HG03039 (cell line): ENCODE results near the gene TUBA4A.
"Not testable (repeated sequence)": the region's sequence is repeated elsewhere in the genome, so short reads cannot be mapped to it uniquely, and the experiment has no call there.

Experiments used
- ATAC-seq: cut with Tn5 transposase; IDR thresholded peaks from one replicate; pipeline ENCODE4 v1.9.1; 2021; ENCODE audit warnings: mild to moderate bottlenecking, moderate library complexity; ENCODE audit not compliant: unreplicated experiment

The TUBA4A gene

GRCh38 chr2:219287116-219287440, 33.4 kb upstream of the TUBA4A start:
- not testable (repeated sequence) for ATAC-seq

DNA sequence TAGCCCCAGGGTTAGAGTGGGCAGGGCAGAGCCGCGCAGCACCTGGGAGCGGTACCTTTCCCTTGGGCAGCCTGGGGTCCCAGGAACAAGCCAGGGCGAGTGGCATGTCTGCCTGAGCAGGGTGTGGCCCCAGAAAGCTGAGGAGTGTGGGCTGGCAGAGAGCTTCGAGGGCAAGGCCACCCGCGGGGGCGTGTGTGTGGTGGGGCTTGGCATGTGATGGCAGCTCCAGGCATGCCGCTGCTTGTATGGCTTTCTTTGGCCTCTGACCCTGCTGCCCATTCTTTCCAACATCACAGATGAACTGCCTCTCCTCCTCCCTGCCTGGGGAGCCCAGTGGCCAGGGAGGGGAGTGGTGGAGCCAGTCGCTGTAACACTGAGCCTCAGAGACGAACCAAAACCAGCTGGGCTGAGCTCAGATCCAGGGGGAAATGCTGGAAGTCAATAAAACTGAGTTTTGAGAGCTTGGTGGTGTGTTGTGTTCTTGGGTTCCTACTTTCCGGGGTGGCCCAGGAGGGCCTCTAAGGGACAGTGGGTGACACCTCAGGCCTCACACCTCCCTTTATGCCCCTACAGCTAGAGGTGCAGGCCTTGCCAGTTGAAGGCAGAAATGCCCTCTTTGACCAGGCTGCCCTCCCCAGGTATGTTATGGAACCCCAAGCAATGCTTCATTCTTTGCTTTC, 32.9 kb upstream of the TUBA4A start:
- no peak for ATAC-seq

- ATAC-seq: no peak
These were observed 32.2 kb upstream of the TUBA4A start for GRCh38 chr2:219285894-219286425.

- no peak for ATAC-seq
These were observed 31.6 kb upstream of the TUBA4A start for GRCh38 chr2:219285373-219285735.

- no peak for ATAC-seq
These were observed 31.0 kb upstream of the TUBA4A start for GRCh38 chr2:219284501-219285372.

GRCh38 chr2:219282943-219283581, 29.3 kb upstream of the TUBA4A start:
- no peak for ATAC-seq

GRCh38 chr2:219282375-219282774, 28.7 kb upstream of the TUBA4A start:
- ATAC-seq: no peak

DNA sequence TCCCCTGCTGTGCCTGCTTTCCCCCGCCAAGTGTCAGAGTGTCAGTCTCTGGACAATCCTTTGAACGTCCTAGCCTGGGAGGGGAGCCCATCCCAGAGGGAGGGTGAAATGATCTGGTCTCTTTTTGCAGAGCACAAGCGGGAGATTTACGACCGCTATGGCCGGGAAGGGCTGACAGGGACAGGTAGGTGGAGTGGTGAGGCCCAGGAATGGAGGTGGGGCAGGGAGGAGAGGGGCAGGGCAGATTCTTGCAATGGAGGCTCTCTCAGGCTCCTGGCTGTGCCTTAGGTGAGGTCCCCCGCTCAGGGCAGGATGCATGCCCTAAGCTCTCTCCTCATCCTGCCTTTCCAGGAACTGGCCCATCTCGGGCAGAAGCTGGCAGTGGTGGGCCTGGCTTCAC, 27.9 kb upstream of the TUBA4A start:
- ATAC-seq: no peak

- ATAC-seq: no peak
These were observed 26.9 kb upstream of the TUBA4A start for GRCh38 chr2:219280651-219281050.

DNA sequence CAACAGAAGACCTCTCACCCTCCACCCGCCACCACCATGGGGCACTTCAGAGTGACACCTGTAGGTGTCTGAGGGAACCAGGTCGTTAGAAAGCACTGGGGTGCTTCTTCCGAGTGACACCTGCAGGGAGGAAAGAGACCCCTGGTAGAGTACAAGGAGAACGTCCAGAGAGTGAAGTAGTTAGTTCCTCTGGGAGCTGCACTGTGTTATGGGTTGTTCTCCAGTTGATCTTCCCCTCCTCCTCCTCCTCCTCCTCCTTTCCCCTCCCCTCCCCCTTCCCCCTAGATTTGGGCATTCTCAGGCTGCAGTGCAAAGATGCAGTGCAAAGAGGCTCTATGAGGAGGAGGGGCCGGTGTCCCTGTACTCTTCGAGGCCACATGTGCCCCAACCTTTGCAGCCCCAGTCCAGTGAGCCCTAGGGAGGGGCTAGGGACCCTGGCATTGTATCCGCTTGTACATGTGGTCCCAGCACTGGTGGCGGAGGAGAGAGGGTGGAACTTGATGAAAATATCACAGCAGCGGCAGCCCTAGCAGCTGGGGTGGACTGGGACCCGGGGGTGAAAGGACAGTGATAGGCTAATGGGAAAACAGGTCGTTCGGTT, 26.3 kb upstream of the TUBA4A start:
- ATAC-seq: no peak

- peak; percentile 88 for ATAC-seq
These were observed 25.6 kb upstream of the TUBA4A start, which contains the start of gene DNAJB2 for GRCh38 chr2:219279151-219279915. DNAJB2 (plus strand) TSS chr2:219279366; CDS start chr2:219279834, 468 bp downstream.

- no peak for ATAC-seq
These were observed 25.0 kb upstream of the TUBA4A start for GRCh38 chr2:219278655-219279150.

DNA sequence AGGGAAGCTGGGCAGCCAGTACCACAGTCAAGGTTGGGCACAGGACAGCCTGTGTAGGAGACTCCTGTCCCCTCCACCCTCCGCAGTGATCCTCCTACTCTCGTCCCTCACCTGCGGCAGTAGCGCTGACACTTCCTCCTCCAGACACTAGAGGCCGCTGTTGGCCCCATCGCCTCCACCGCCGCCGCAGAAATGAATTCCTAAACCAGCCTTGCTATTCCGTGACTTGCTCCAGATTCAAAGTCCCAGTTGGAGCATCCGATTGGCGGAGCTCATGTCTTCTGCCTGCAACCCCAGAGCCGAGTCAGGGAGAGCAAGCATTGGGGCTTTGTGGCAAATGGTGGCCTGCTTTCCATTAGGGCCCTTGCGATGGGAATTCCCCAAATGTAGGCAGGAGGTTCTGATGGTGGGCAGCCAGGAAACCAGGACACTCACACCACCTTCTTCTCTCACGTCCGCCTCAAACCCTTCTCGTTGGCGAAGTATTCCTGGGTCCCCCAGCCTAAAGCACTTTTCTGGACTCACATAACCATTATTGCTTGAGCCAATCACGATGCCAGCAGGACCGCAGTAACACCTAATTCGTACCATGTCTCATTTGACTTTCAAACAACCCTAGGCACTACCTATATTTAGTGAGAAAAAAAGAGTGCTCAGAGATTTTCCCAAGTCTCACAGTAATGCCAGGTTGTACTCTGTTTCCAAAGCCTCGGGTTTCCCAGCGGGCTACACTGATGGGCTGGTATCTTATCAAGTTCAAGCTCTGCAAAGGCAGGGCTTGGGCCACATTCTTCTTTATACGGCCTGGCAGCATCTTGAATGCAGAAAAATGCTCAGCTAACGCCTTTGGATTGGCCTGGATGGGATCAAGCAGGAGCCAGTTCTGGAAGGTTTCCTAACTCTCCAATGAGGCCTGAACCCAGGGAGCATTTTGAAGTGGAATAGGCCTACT, 24.3 kb upstream of the TUBA4A start:
- ATAC-seq: no peak

- ATAC-seq: no peak
These were observed 20.7 kb upstream of the TUBA4A start for GRCh38 chr2:219274361-219274921.

- ATAC-seq: no peak
These were observed 20.2 kb upstream of the TUBA4A start for GRCh38 chr2:219273937-219274336.

- ATAC-seq: no peak
These were observed 19.3 kb upstream of the TUBA4A start for GRCh38 chr2:219272995-219273394.

DNA sequence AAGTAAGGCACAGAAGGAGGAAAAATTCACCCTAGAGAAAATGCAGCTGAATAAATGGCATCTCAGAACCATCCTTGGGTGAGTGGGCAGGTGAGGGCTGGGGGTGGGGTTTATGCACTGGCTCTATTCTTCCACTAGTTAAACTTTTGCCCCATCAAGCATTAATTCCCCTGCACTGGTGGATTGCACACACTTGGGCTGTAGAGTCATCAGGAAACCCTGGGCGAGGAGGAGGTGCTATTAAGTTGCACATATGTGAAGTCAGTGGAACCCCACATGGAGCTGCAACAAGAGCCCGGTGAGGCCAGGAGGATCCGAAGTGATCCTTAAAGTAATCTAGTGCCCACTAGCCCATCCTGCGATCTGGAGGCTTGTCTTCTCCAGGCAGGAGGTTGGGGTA, 18.6 kb upstream of the TUBA4A start:
- ATAC-seq: no peak

GRCh38 chr2:219271021-219271420, 17.3 kb upstream of the TUBA4A start:
- no peak for ATAC-seq

DNA sequence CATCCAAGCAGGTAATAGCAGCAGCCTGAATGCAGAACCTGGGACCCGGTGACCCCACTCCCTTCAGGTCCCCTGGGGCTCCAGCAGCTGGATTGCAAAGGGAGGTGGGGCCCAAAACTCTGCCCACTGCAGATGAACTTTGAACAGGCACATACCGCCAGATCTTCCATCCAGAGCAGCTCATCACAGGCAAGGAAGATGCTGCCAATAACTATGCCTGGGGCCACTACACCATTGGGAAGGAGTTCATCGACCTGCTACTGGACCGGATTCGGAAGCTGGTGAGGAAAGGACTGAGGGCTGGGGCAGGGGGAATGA, 16.3 kb upstream of the TUBA4A start:
- ATAC-seq: no peak
